IMR-90 (cell line): ENCODE data around the gene TEAD1. TPM values are rescaled to one million over a fixed set of nuclear protein-coding genes. Genes with fewer than 3 reads are reported as not detected.
A peak's percentile ranks its signal among the peaks of the same experiment; 100 is the strongest.

Source experiments
- ATAC-seq: fragments of 200-7000 bp; cut with Tn5 transposase; 2 replicates; pipeline ENCODE4 v1.9.1; 2020; ENCODE audit warnings: low read depth, mild to moderate bottlenecking, moderate library complexity
- BruUV-seq: library from RNA; stranded (reverse); fragments of 400-500 nt; replicated peaks from 2 replicates; lab custom pipeline; 2021; lab: Mats Ljungman, UMichigan
- CTCF ChIA-PET: fragments of 300-600 bp; formaldehyde crosslinking; extraction: SDS; loops from one replicate; lab custom pipeline; 2021; ENCODE audit warnings: antibody characterized with exemption; lab: Yijun Ruan, JAX
- POLR2A ChIA-PET: fragments of 300-600 bp; sonication (Branson Sonifier 250); formaldehyde crosslinking; loops from one replicate; lab custom pipeline; 2022; ENCODE audit warnings: antibody characterized with exemption; ENCODE audit not compliant: unreplicated experiment; lab: Charles Lee
- DNase-seq: peaks from one replicate; pipeline ENCODE4 v3.0.0; 2013
- H2AFZ ChIP-seq: replicated peaks from 2 replicates; pipeline ENCODE3; 2013; ENCODE audit warnings: low read length, mild to moderate bottlenecking; ENCODE audit not compliant: poor library complexity
- H2AK5ac ChIP-seq: 2 replicates; pipeline ENCODE4 v1.6.1; 2013; ENCODE audit warnings: low read depth, low read length, inconsistent platforms
- H2AK9ac ChIP-seq: replicated peaks from 2 replicates; pipeline ENCODE3; 2013; ENCODE audit warnings: mild to moderate bottlenecking, low read depth, low read length, moderate library complexity; ENCODE audit not compliant: poor library complexity
- H2BK120ac ChIP-seq: 2 replicates; pipeline ENCODE4 v1.6.1; 2013; ENCODE audit warnings: low read depth, low read length, inconsistent platforms
- H2BK15ac ChIP-seq: 3 replicates; pipeline ENCODE4 v1.6.1; 2013; ENCODE audit warnings: low read depth, low read length, inconsistent platforms
- H2BK20ac ChIP-seq: 2 replicates; pipeline ENCODE4 v1.6.1; 2013; ENCODE audit warnings: low read depth, mild to moderate bottlenecking, inconsistent platforms, low read length, moderate library complexity
- H2BK5ac ChIP-seq: 2 replicates; pipeline ENCODE4 v1.6.1; 2013; ENCODE audit warnings: mild to moderate bottlenecking, low read depth, low read length, inconsistent platforms; ENCODE audit not compliant: poor library complexity, severe bottlenecking
- H3K14ac ChIP-seq: replicated peaks from 2 replicates; pipeline ENCODE4 v1.6.1; 2013; ENCODE audit warnings: low read depth, low read length, inconsistent platforms
- H3K18ac ChIP-seq: 2 replicates; pipeline ENCODE4 v1.6.1; 2013; ENCODE audit warnings: low read depth, low read length, control low read depth
- H3K23ac ChIP-seq: 2 replicates; pipeline ENCODE4 v1.6.1; 2013; ENCODE audit warnings: low read depth, low read length, inconsistent platforms
- H3K27ac ChIP-seq: 2 replicates; pipeline ENCODE4 v1.5.1; 2013; ENCODE audit warnings: mild to moderate bottlenecking, control low read depth, low read length; ENCODE audit not compliant: insufficient read depth
- H3K27me3 ChIP-seq: 2 replicates; pipeline ENCODE4 v1.6.1; 2013; ENCODE audit warnings: low read length; ENCODE audit not compliant: control insufficient read depth, insufficient read depth
- H3K36me3 ChIP-seq: 2 replicates; pipeline ENCODE4 v1.6.1; 2013; ENCODE audit warnings: low read length, mixed read lengths; ENCODE audit not compliant: control insufficient read depth, insufficient read depth
- H3K4ac ChIP-seq: 2 replicates; pipeline ENCODE4 v1.6.1; 2013; ENCODE audit warnings: low read depth, low read length, inconsistent platforms
- H3K4me1 ChIP-seq: 2 replicates; pipeline ENCODE4 v1.6.1; 2013; ENCODE audit warnings: low read length, mixed read lengths; ENCODE audit not compliant: control insufficient read depth, insufficient read depth
- H3K4me2 ChIP-seq: 2 replicates; pipeline ENCODE4 v1.6.1; 2013; ENCODE audit warnings: low read depth, mild to moderate bottlenecking, control low read depth, low read length, moderate library complexity
- H3K4me3 ChIP-seq: 2 replicates; pipeline ENCODE4 v1.5.1; 2013; ENCODE audit warnings: low read depth, mild to moderate bottlenecking, control low read depth, low read length, moderate library complexity; ENCODE audit not compliant: insufficient read depth
- H3K56ac ChIP-seq: 2 replicates; pipeline ENCODE4 v1.6.1; 2013; ENCODE audit warnings: low read length, inconsistent platforms; ENCODE audit not compliant: insufficient read depth; ENCODE audit errors: extremely low read depth
- H3K79me1 ChIP-seq, 2 experiments: 2 replicates each; pipeline ENCODE4 v1.6.1; 2013; ENCODE audit warnings: low read length in 2 of 2, inconsistent platforms in 1 of 2, low read depth in 1 of 2
- H3K9ac ChIP-seq: 2 replicates; pipeline ENCODE4 v1.6.1; 2013; ENCODE audit warnings: low read depth, low read length, control low read depth
- H3K9me1 ChIP-seq: 2 replicates; pipeline ENCODE4 v1.6.1; 2013; ENCODE audit warnings: low read length, inconsistent platforms; ENCODE audit not compliant: insufficient read depth
- H3K9me3 ChIP-seq: 2 replicates; pipeline ENCODE4 v1.6.1; 2013; ENCODE audit warnings: low read length; ENCODE audit not compliant: control insufficient read depth, insufficient read depth
- H4K20me1 ChIP-seq: 2 replicates; pipeline ENCODE4 v1.6.1; 2013; ENCODE audit warnings: low read length, inconsistent platforms; ENCODE audit not compliant: insufficient read depth
- H4K5ac ChIP-seq: 2 replicates; pipeline ENCODE4 v1.6.1; 2013; ENCODE audit warnings: mild to moderate bottlenecking, low read depth, low read length, control low read depth
- H4K8ac ChIP-seq, 2 experiments: 2 replicates each; pipeline ENCODE4 v1.6.1; 2013; ENCODE audit warnings: low read depth in 2 of 2, low read length in 2 of 2, control low read depth in 1 of 2, inconsistent platforms in 1 of 2
- H4K91ac ChIP-seq: 2 replicates; pipeline ENCODE4 v1.6.1; 2013; ENCODE audit warnings: low read depth, low read length, inconsistent platforms; ENCODE audit not compliant: insufficient read depth
- MAFK ChIP-seq: IDR thresholded peaks from 2 replicates; pipeline ENCODE4 v1.6.1; 2012; ENCODE audit warnings: low read depth, low read length, improper control_type of control experiment
- RAD21 ChIP-seq: IDR thresholded peaks from 2 replicates; pipeline ENCODE4 v1.6.1; 2012; ENCODE audit warnings: low read length, improper control_type of control experiment
- RCOR1 ChIP-seq: IDR thresholded peaks from 2 replicates; pipeline ENCODE4 v1.6.1; 2012; ENCODE audit warnings: mild to moderate bottlenecking, low read length, improper control_type of control experiment; ENCODE audit not compliant: insufficient replicate concordance
- WGBS, 2 experiments: methylation state at CpG; one replicate each; pipeline versions ENCODE4 v1.1.5 to v1.1.7; 2013; ENCODE audit warnings: missing lambda C conversion rate in 2 of 2; ENCODE audit not compliant: insufficient read length in 1 of 2; ENCODE audit errors: extremely low coverage in 2 of 2; 5-methylcytosine and 5-hydroxymethylcytosine counted together
- dilution Hi-C: fragments of 300-500 bp; cut with HindIII; formaldehyde crosslinking; loops from one replicate; pipeline ENCODE4 v1.14.3; 2018; ENCODE audit warnings: low sequenced_read_pairs; ENCODE audit not compliant: unreplicated experiment
- in situ Hi-C: fragments of 300-500 bp; cut with MboI; formaldehyde crosslinking; loops from 3 replicates; pipeline ENCODE4 v1.14.3; 2019; ENCODE audit warnings: low sequenced_read_pairs, inconsistent platforms, mixed read lengths
- intact Hi-C: fragments of 100-400 bp; cut with micrococcal nuclease; formaldehyde crosslinking; loops from 2 replicates; pipeline ENCODE4 v1.10.0; 2022
- polyA plus RNA-seq, 3 experiments: library from polyadenylated mRNA; depleted of rRNA; stranded (reverse); fragments of >200 nt; gene quantifications; 2 replicates each; pipeline ENCODE4 v1.2.3, GENCODE V29; 2012; ENCODE audit warnings: low replicate concordance in 1 of 3
- total RNA-seq: library from RNA; depleted of rRNA; stranded (reverse); fragments of >200 nt; gene quantifications from 2 replicates; pipeline ENCODE4 v1.2.3, GENCODE V29; 2012

Gene TEAD1
- total and polyA plus RNA-seq, 2 of the 4 experiments (the other 2 are of a cell fraction) = 51.8 to 69.2 TPM

GRCh38 chr11:12728417-12728816, 54.2 kb downstream of the TEAD1 start:
- Histone ChIP-seq H3K4ac (no peak overlapping the region), H3K9me1 (peaks cover 64% of the 10 kb centered on the region), H3K36me3 (no peaks in the 10 kb centered on the region), H3K14ac (no peak overlapping the region), H3K4me1 (peaks cover 50% of the 10 kb centered on the region), H3K79me1 (peaks cover 36 to 93% of the 10 kb centered on the region in 2 experiments), H3K27me3 (no peaks in the 10 kb centered on the region), H2AK9ac (no peak overlapping the region), H2BK15ac (0 out of 3 replicates have a peak overlapping the region, but pooled peaks have one; percentile 1), H2BK20ac (no peak overlapping the region), H2AFZ (no peak overlapping the region), H3K27ac (peak overlapping the region; percentile 25; the same call in 1 of the 2 replicates), H4K20me1 (peaks cover 97% of the 10 kb centered on the region), H3K4me2 (peak overlapping the region; percentile 33; the same call in 1 of the 2 replicates), H2BK5ac (no peak overlapping the region), H3K23ac (no peak overlapping the region), H3K18ac (no peak overlapping the region), H4K91ac (no peak overlapping the region), H2AK5ac (no peak overlapping the region), H3K9ac (no peak overlapping the region), H3K4me3 (no peak overlapping the region), H3K56ac (no peak overlapping the region), H4K8ac (no peak overlapping the region), H2BK120ac (no peak overlapping the region), H3K9me3 (no peaks in the 10 kb centered on the region), H4K5ac (no peak overlapping the region)
- DNase-seq (peak; percentile 34), ATAC-seq (peak; percentile 19; the same call in 1 of the 2 replicates)
- in situ Hi-C loops (no loop called here), dilution Hi-C loops (no loop called here), intact Hi-C loops (no loop called here)
- CTCF ChIA-PET = no interaction called here
- TF ChIP-seq RAD21 (no peak), MAFK (no peak), RCOR1 (no peak)
- WGBS, 2 experiments = 100% methylated on average over 1 of the region's 4 CpGs; no CpG with 5 or more reads in 1 of the 2 experiments
- POLR2A ChIA-PET = interaction anchor here (0.6 kb wide), 1 partner anchor 1543 kb away, joined by 6 read pairs; no protein-coding TSS in a partner anchor
- no TSS peak for BruUV-seq
